HepG2 (cell line): ENCODE data around the gene PLPPR3. TPM values are rescaled to one million over a fixed set of nuclear protein-coding genes. Genes with fewer than 3 reads are reported as not detected.

Experiments
- BRD4 ChIP-seq: sonication (generic); formaldehyde crosslinking; IDR thresholded peaks from 2 replicates; pipeline ENCODE4 v1.4.0; 2020; ENCODE audit warnings: missing genetic modification reagents
- ELF3 ChIP-seq: IDR thresholded peaks from 2 replicates; pipeline ENCODE4 v1.6.1; 2016; ENCODE audit warnings: missing genetic modification reagents, missing compliant biosample characterization
- FOSL2 ChIP-seq: sonication (generic); formaldehyde crosslinking; IDR thresholded peaks from 2 replicates; pipeline ENCODE4 v1.4.0; 2020; ENCODE audit warnings: missing genetic modification reagents
- FOXA1 ChIP-seq, 2 experiments: fragments of 450-650 bp in 1 of 2; sonication (generic) in 1 of 2; formaldehyde crosslinking in 1 of 2; IDR thresholded peaks; 2 replicates each; pipeline versions ENCODE4 v1.4.0 to v1.6.1; 2016 to 2020; ENCODE audit warnings: missing genetic modification reagents in 1 of 2
- GFI1 ChIP-seq: sonication (generic); formaldehyde crosslinking; IDR thresholded peaks from 2 replicates; pipeline ENCODE4 v1.5.0; 2020; ENCODE audit warnings: missing genetic modification reagents, mild to moderate bottlenecking, borderline replicate concordance
- GZF1 ChIP-seq: sonication (generic); formaldehyde crosslinking; IDR thresholded peaks from 2 replicates; pipeline ENCODE4 v1.5.1; 2020; ENCODE audit warnings: mild to moderate bottlenecking, missing genetic modification reagents
- HOXA9 ChIP-seq: sonication (generic); formaldehyde crosslinking; IDR thresholded peaks from 2 replicates; pipeline ENCODE4 v1.8.1; 2022; ENCODE audit warnings: missing genetic modification reagents, mild to moderate bottlenecking, moderate library complexity, borderline replicate concordance
- ISX ChIP-seq: sonication (generic); formaldehyde crosslinking; conservative IDR thresholded peaks from 2 replicates; pipeline ENCODE4 v1.5.0; 2020; ENCODE audit warnings: missing genetic modification reagents
- MED13 ChIP-seq: sonication (generic); formaldehyde crosslinking; IDR thresholded peaks from 2 replicates; pipeline ENCODE4 v1.5.0; 2020; ENCODE audit warnings: missing genetic modification reagents
- MEF2D ChIP-seq: sonication (generic); formaldehyde crosslinking; IDR thresholded peaks from 2 replicates; pipeline ENCODE4 v1.5.1; 2020; ENCODE audit warnings: mild to moderate bottlenecking, missing genetic modification reagents
- MIER2 ChIP-seq: IDR thresholded peaks from 2 replicates; pipeline ENCODE4 v1.6.1; 2016; ENCODE audit warnings: missing biosample characterization, missing genetic modification reagents
- MTF2 ChIP-seq: sonication (generic); formaldehyde crosslinking; IDR thresholded peaks from 2 replicates; pipeline ENCODE4 v1.5.0; 2020; ENCODE audit warnings: missing genetic modification reagents, borderline replicate concordance
- MXD1 ChIP-seq: sonication (generic); formaldehyde crosslinking; IDR thresholded peaks from 2 replicates; pipeline ENCODE4 v1.4.0; 2020; ENCODE audit warnings: mild to moderate bottlenecking, missing genetic modification reagents
- PAX8 ChIP-seq: sonication (generic); formaldehyde crosslinking; IDR thresholded peaks from 2 replicates; pipeline ENCODE4 v1.8.0; 2022; ENCODE audit warnings: mild to moderate bottlenecking, missing genetic modification reagents, borderline replicate concordance
- PHB2 ChIP-seq: fragments of 450-650 bp; IDR thresholded peaks from 2 replicates; pipeline ENCODE4 v1.6.1; 2018; ENCODE audit not compliant: partially characterized antibody
- RARA ChIP-seq: IDR thresholded peaks from 2 replicates; pipeline ENCODE4 v1.6.1; 2016; ENCODE audit warnings: missing genetic modification reagents, missing compliant biosample characterization
- RXRB ChIP-seq: IDR thresholded peaks from 2 replicates; pipeline ENCODE4 v1.6.1; 2016; ENCODE audit warnings: borderline replicate concordance, missing genetic modification reagents, missing compliant biosample characterization
- SOX5 ChIP-seq: IDR thresholded peaks from 2 replicates; pipeline ENCODE4 v1.6.1; 2016; ENCODE audit warnings: borderline replicate concordance
- TERF1 ChIP-seq: sonication (generic); formaldehyde crosslinking; IDR thresholded peaks from 2 replicates; pipeline ENCODE4 v1.8.0; 2022; ENCODE audit warnings: mild to moderate bottlenecking, missing genetic modification reagents, moderate library complexity
- YY1 ChIP-seq: IDR thresholded peaks from 2 replicates; pipeline ENCODE4 v1.6.1; 2011; ENCODE audit warnings: low read length, low read depth, moderate library complexity, mild to moderate bottlenecking; ENCODE audit not compliant: insufficient read depth, insufficient replicate concordance
- ZBTB10 ChIP-seq: sonication (generic); formaldehyde crosslinking; IDR thresholded peaks from 2 replicates; pipeline ENCODE4 v1.4.0; 2020; ENCODE audit warnings: missing genetic modification reagents, borderline replicate concordance
- ZNF12 ChIP-seq: sonication (generic); formaldehyde crosslinking; IDR thresholded peaks from 2 replicates; pipeline ENCODE4 v1.5.0; 2020; ENCODE audit warnings: missing genetic modification reagents
- ZNF451 ChIP-seq: sonication (generic); formaldehyde crosslinking; IDR thresholded peaks from 2 replicates; pipeline ENCODE4 v1.5.0; 2020; ENCODE audit warnings: mild to moderate bottlenecking, missing genetic modification reagents
- ZNF530 ChIP-seq: sonication (generic); formaldehyde crosslinking; IDR thresholded peaks from 2 replicates; pipeline ENCODE4 v1.5.0; 2020; ENCODE audit warnings: low read depth, mild to moderate bottlenecking, missing genetic modification reagents
- polyA plus RNA-seq, 8 experiments: library from polyadenylated mRNA; depleted of rRNA in 3 of 8; stranded (reverse) in 7 of 8; unstranded in 1 of 8; fragments of >200 nt; fragmentation: Illumina TruSeq in 4 of 8; extraction: Trizol in 4 of 8; gene quantifications; 2 replicates each; pipeline versions ENCODE4 v1.2.1 to v1.2.3, GENCODE V29; 2011 to 2016; ENCODE audit warnings: low read depth in 4 of 8, missing spikeins in 1 of 8, mixed read lengths in 1 of 8; ENCODE audit not compliant: insufficient read depth in 1 of 8
- total RNA-seq, 5 experiments: library from RNA; depleted of rRNA; stranded (reverse); fragments of >200 nt; fragmentation: Illumina TruSeq; extraction: Trizol; gene quantifications; 2 replicates each; pipeline ENCODE4 v1.2.3, GENCODE V29; 2016; ENCODE audit warnings: low read depth in 1 of 5

The PLPPR3 gene
- total and polyA plus RNA-seq, 2 of the 13 experiments (the other 11 are each of a cell fraction or from before 2014, with no cell fraction given) = 0.07 to 0.16 TPM

- peak; percentile 45; the same call in 1 of the 2 replicates for TF ChIP-seq ZBTB10 (CRISPR knock-in tag)
- no peak for TF ChIP-seq ZNF451 (CRISPR knock-in tag)
- no peak for TF ChIP-seq MIER2 (CRISPR knock-in tag)
- TF ChIP-seq MTF2 (CRISPR knock-in tag) = no peak
- no peak for TF ChIP-seq PAX8 (CRISPR knock-in tag)
- no peak for TF ChIP-seq TERF1
- peak; percentile 91 for TF ChIP-seq SOX5 (CRISPR knock-in tag)
- no peak for TF ChIP-seq FOXA1 (IDR thresholded peaks at IDR 0.05)
- TF ChIP-seq FOXA1 (CRISPR knock-in tag; IDR thresholded peaks at IDR 0.05) = peak; percentile 76
- TF ChIP-seq MED13 (CRISPR knock-in tag) = no peak
- no peak for TF ChIP-seq GZF1 (CRISPR knock-in tag)
- TF ChIP-seq BRD4 = 0 out of 2 replicates have a peak, but pooled peaks have one; percentile 14
- peak; percentile 24; the same call in 1 of the 2 replicates for TF ChIP-seq FOSL2 (CRISPR knock-in tag)
- TF ChIP-seq YY1 = no peak
- no peak for TF ChIP-seq PHB2
- TF ChIP-seq ELF3 (CRISPR knock-in tag) = peak; percentile 70
- no peak for TF ChIP-seq ISX
- no peak; the same call in 1 of the 2 replicates for TF ChIP-seq GFI1
- TF ChIP-seq RXRB (CRISPR knock-in tag) = peak; percentile 52; the same call in 1 of the 2 replicates
- TF ChIP-seq HOXA9 (CRISPR knock-in tag) = no peak
- TF ChIP-seq ZNF12 (CRISPR knock-in tag) = 0 out of 2 replicates have a peak, but pooled peaks have one; percentile 8
- TF ChIP-seq MXD1 (CRISPR knock-in tag) = no peak
- no peak for TF ChIP-seq ZNF530 (CRISPR knock-in tag)
- TF ChIP-seq RARA (CRISPR knock-in tag) = peak; percentile 39; the same call in 1 of the 2 replicates
- TF ChIP-seq MEF2D (CRISPR knock-in tag) = no peak
Measured at GRCh38 chr19:782185-782877, 39.4 kb downstream of the PLPPR3 start (continued).
